Measurements from ENCODE around the gene GPD2. TPM values are rescaled to one million over a fixed set of nuclear protein-coding genes. Genes with fewer than 3 reads are reported as not detected.

GPD2 gene
- total RNA-seq, 4 donors from 2014 or later, result 19.5 to 26.0 (median 22.5) TPM

DNA sequence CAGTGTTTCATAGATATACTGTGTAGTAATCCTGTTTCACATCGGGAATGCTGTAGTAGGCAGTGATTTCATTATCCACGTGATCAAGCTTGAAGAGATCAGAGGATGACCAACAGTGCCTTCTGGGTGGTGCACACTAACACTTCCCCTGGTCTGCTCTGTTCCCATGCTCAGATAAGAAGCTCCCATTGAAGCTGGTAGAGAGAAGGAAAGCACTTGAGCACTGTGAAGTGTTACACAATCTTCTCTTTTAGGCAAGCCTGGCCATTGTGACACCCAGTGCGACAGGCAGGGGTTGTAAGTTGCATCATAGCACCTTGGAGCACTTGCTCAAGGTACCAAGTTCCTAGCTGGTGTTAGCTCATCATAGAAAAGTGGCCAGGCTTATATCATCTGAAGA, 30.6 kb upstream of the GPD2 start:
- no peaks in the 10 kb centered on the region for H3K36me3 ChIP-seq
- intact Hi-C loops (cut with DNase I), result loop anchor here (10.0 kb wide), 1 partner anchor 189 kb away; no protein-coding TSS in a partner anchor
- peak in 1 of 2 donors; percentile 28 for TF ChIP-seq POLR2AphosphoS5 (IDR thresholded peaks at IDR 0.05)
- TF ChIP-seq POLR2A (IDR thresholded peaks at IDR 0.05; ENCODE audit: low read depth), result no peak
- TF ChIP-seq, protein P1, sequence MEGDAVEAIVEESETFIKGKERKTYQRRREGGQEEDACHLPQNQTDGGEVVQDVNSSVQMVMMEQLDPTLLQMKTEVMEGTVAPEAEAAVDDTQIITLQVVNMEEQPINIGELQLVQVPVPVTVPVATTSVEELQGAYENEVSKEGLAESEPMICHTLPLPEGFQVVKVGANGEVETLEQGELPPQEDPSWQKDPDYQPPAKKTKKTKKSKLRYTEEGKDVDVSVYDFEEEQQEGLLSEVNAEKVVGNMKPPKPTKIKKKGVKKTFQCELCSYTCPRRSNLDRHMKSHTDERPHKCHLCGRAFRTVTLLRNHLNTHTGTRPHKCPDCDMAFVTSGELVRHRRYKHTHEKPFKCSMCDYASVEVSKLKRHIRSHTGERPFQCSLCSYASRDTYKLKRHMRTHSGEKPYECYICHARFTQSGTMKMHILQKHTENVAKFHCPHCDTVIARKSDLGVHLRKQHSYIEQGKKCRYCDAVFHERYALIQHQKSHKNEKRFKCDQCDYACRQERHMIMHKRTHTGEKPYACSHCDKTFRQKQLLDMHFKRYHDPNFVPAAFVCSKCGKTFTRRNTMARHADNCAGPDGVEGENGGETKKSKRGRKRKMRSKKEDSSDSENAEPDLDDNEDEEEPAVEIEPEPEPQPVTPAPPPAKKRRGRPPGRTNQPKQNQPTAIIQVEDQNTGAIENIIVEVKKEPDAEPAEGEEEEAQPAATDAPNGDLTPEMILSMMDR (IDR thresholded peaks at IDR 0.05), result no peak
- no peak for DNase-seq (ENCODE audit: extremely low spot score)
- H3K4me3 ChIP-seq, result no peak overlapping the region
- peaks cover 0 to 4% (median 0%) of the 10 kb centered on the region in 4 donors for H3K9me3 ChIP-seq
- 68% methylated on average over 3 of the region's 3 CpGs for WGBS
- no peaks in the 10 kb centered on the region for H3K4me1 ChIP-seq
- H3K27ac ChIP-seq (replicated peaks in 1 of 4), result no peak overlapping the region
- H3K27me3 ChIP-seq, result no peaks in the 10 kb centered on the region

DNA sequence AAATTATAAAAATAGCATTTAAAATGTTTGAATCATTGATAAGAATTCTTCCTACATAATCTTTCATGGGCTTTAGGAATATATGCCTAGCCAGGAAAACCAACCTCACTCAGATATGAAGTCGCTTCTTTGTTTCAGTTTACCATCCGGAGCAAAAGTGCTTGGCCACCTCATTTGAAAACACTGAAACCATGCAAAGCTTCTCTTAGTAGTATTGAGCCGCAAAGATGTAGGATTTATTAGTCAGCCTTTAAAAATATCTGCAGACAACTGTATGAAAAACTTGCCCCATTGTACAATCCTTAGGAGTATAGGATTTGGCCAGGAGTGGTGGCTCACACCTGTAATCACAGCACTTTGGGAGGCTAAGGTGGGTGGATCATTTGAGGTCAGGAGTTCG, 24.3 kb upstream of the GPD2 start:
- Histone ChIP-seq H3K4me3 (no peak overlapping the region), H3K27ac (replicated peaks in 1 of 4) (no peak overlapping the region)
- intact Hi-C loops (cut with DNase I), result no loop called here

DNA sequence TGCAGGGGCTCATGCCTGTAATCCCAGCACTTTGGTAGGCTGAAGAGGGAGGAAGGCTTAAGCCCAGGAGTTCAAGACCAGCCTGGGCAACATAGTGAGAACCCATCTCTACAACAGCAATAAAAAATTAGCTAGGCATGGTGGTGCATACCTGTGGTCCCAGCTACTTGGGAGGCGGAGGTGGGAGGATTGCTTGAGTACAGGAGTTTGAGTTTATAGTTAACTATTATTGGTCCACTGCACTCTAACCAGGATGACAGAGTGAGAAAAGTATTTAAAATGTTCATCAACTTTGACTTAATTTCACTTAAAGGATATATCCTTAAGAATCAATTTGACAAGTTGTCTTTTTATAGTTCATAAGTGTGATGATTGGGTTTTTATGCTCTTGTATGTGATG, 14.3 kb upstream of the GPD2 start:
- Histone ChIP-seq H3K27ac (replicated peaks in 1 of 4) (no peak overlapping the region), H3K27me3 (no peaks in the 10 kb centered on the region), H3K36me3 (no peaks in the 10 kb centered on the region), H3K4me3 (no peak overlapping the region), H3K9me3 (no peaks in the 10 kb centered on the region), H3K4me1 (no peaks in the 10 kb centered on the region)
- intact Hi-C loops (cut with DNase I), result no loop called here
- WGBS, result 100% methylated on average over 1 of the region's 1 CpG
- no peak for TF ChIP-seq POLR2A (IDR thresholded peaks at IDR 0.05; ENCODE audit: low read depth)
- TF ChIP-seq POLR2AphosphoS5 (IDR thresholded peaks at IDR 0.05), result no peak
- TF ChIP-seq EP300 (IDR thresholded peaks at IDR 0.05), result no peak
- TF ChIP-seq, protein P1 (IDR thresholded peaks at IDR 0.05), result no peak
- no peak for DNase-seq (ENCODE audit: extremely low spot score)

More for the DNA sequence above, 24.3 kb upstream of the GPD2 start:
- WGBS, result 95% methylated on average over 4 of the region's 4 CpGs
- no peaks in the 10 kb centered on the region for H3K27me3 ChIP-seq
- TF ChIP-seq, protein P1 (IDR thresholded peaks at IDR 0.05), result no peak
- TF ChIP-seq EP300 (IDR thresholded peaks at IDR 0.05), result no peak
- no peak for TF ChIP-seq POLR2A (IDR thresholded peaks at IDR 0.05; ENCODE audit: low read depth)
- TF ChIP-seq POLR2AphosphoS5 (IDR thresholded peaks at IDR 0.05), result no peak
- H3K36me3 ChIP-seq, result no peaks in the 10 kb centered on the region
- no peaks in the 10 kb centered on the region for H3K9me3 ChIP-seq
- no peak for DNase-seq (ENCODE audit: extremely low spot score)
- no peaks in the 10 kb centered on the region for H3K4me1 ChIP-seq

DNA sequence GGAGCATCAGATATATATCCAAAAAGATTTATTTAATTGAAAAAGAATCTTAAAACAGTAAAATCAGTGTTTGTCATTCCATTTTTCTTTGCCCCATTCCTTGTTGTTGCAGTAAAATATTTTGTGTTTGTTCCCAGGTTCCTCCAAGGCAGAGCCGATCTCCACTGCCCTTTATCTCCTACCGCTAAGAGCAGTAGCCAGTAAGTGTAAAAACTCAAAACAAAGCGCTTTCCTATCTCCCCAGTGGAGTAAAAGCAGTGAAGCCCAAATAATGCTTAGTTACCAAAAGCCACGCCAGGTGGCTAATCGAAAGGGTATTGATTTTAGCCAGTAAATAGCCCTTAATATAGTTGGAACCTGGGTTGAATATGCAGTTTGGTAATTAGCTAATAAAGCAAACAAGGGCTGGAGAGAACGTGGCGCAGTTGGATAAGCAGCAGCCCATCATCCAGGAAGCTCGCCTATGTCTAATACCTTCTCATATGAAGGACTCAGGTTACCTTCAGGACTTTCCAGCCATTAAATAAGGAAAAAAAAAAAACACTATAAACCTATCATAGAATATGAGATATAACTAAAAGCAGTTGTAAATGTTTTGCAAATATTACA, 12.4 kb upstream of the GPD2 start:
- TF ChIP-seq, protein P1 (IDR thresholded peaks at IDR 0.05), result no peak
- TF ChIP-seq POLR2AphosphoS5 (IDR thresholded peaks at IDR 0.05) (no peak), POLR2A (IDR thresholded peaks at IDR 0.05; ENCODE audit: low read depth) (no peak), EP300 (IDR thresholded peaks at IDR 0.05) (no peak)
- 81% methylated on average over 8 of the region's 8 CpGs for WGBS
- Histone ChIP-seq H3K9me3 (no peaks in the 10 kb centered on the region), H3K36me3 (no peaks in the 10 kb centered on the region), H3K27me3 (no peaks in the 10 kb centered on the region), H3K27ac (replicated peaks in 1 of 4) (no peak overlapping the region), H3K4me1 (peaks cover 0 to 4% (median 2%) of the 10 kb centered on the region in 4 donors), H3K4me3 (no peak overlapping the region)
- no peak for DNase-seq (ENCODE audit: extremely low spot score)
- intact Hi-C loops (cut with DNase I), result no loop called here

DNA sequence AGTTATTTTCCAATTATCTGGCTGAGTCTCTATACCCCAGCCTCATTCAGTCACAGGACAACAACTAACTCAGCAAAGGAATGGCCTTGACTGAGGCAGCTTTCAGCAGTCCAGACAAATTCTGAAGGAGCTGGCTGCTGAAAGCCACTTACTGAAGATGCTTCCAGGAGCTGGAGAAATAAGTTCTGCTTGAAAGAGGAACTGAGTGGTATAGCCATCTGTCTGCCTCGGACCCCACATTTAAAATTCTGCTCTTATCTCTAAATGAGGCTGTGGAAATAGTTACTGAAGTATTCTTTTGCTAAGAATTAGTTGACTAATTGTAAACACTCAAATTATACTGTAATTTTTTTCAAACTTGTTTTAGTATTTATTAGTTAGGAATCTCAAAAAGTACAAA, 9.1 kb upstream of the GPD2 start:
- intact Hi-C loops (cut with DNase I), result no loop called here
- no peak for DNase-seq (ENCODE audit: extremely low spot score)
- TF ChIP-seq POLR2A (IDR thresholded peaks at IDR 0.05; ENCODE audit: low read depth) (no peak), POLR2AphosphoS5 (IDR thresholded peaks at IDR 0.05) (no peak)
- TF ChIP-seq, protein P1 (IDR thresholded peaks at IDR 0.05), result no peak
- H3K4me3 ChIP-seq, result no peak overlapping the region
- H3K36me3 ChIP-seq, result no peaks in the 10 kb centered on the region
- no peaks in the 10 kb centered on the region for H3K9me3 ChIP-seq
- H3K27ac ChIP-seq (replicated peaks in 1 of 4), result no peak overlapping the region
- no peaks in the 10 kb centered on the region for H3K27me3 ChIP-seq
- H3K4me1 ChIP-seq, result peaks cover 0 to 30% (median 21%) of the 10 kb centered on the region in 4 donors
- WGBS, result 86% methylated on average over 1 of the region's 1 CpG
